Hepatocyte (in vitro differentiated cells): ENCODE data around the gene ADGRA1.

Experiments
- CTCF ChIP-seq: fragments of 200-600 bp; sonication (generic); IDR thresholded peaks from 2 replicates; pipeline ENCODE4 v1.5.1; 2016; ENCODE audit warnings: antibody characterized with exemption, mild to moderate bottlenecking; ENCODE audit not compliant: poor library complexity
- EZH2phosphoT487 ChIP-seq: fragments of 200-600 bp; sonication (generic); IDR thresholded peaks from one replicate; pipeline ENCODE4 v1.6.1; 2018; ENCODE audit warnings: antibody characterized with exemption, mild to moderate bottlenecking, low read depth, moderate library complexity; ENCODE audit not compliant: unreplicated experiment, severe bottlenecking

DNA sequence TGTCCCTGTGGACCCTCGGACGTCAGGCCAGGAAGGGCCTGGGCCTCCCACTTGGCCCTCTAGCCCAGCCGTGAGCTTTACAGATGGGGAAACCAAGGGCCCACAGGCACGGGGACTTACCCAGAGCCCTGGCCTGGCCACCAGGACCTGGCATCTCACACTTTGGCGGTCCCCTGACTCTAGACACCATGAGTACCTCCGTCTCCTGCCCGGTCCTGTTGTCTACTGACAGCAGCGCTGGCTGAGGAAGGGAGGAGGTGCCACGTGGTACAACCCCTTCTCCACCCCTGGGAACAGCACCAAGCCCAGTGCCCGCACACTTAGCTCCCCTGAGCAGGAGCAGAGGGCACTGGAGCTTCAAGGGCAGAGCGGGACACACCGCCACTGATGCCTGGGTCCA, 26.1 kb downstream of the ADGRA1 start:
- TF ChIP-seq CTCF, result no peak
- TF ChIP-seq EZH2phosphoT487, result no peak
